CD4-positive, alpha-beta T cell treated with Interleukin-15 for 4 hours (primary cell): Measurements from ENCODE around the gene CEP95.
"Not testable (repeated sequence)": the region's sequence is repeated elsewhere in the genome, so short reads cannot be mapped to it uniquely, and the experiment has no call there.

Source experiments
- DNase-seq: peaks from one replicate; pipeline ENCODE4 v3.0.0-alpha.2; 2020; ENCODE audit warnings: low spot score

CEP95 gene

GRCh38 chr17:64506576-64507412 is at the start of gene CEP95:
Gene CEP95 (plus strand): TSS chr17:64506977. CDS start chr17:64507098, 121 bp downstream.
- DNase-seq = peak; percentile 97

GRCh38 chr17:64457156-64457555 is 49.6 kb upstream of the CEP95 start:
- DNase-seq = no peak

- no peak for DNase-seq
Measured at GRCh38 chr17:64458756-64459155, 48.0 kb upstream of the CEP95 start.

GRCh38 chr17:64459284-64459747 is 47.5 kb upstream of the CEP95 start:
- no peak for DNase-seq

- DNase-seq = not testable (repeated sequence)
Measured at GRCh38 chr17:64459818-64460217, 47.0 kb upstream of the CEP95 start.

- DNase-seq = no peak
Measured at GRCh38 chr17:64460955-64461354, 45.8 kb upstream of the CEP95 start.

- DNase-seq = no peak
Measured at GRCh38 chr17:64461788-64462187, 45.0 kb upstream of the CEP95 start.

GRCh38 chr17:64466019-64466735 is 40.6 kb upstream of the CEP95 start:
- DNase-seq = no peak

- not testable (repeated sequence) for DNase-seq
Measured at GRCh38 chr17:64466834-64467233, 39.9 kb upstream of the CEP95 start.

GRCh38 chr17:64470625-64471024 is 36.2 kb upstream of the CEP95 start:
- DNase-seq = no peak

- no peak for DNase-seq
Measured at GRCh38 chr17:64471440-64471839, 35.3 kb upstream of the CEP95 start.

- no peak for DNase-seq
Measured at GRCh38 chr17:64472564-64472963, 34.2 kb upstream of the CEP95 start.

GRCh38 chr17:64477849-64478248 is 28.9 kb upstream of the CEP95 start:
- DNase-seq = no peak

GRCh38 chr17:64480951-64481350 is 25.8 kb upstream of the CEP95 start:
- no peak for DNase-seq

- no peak for DNase-seq
Measured at GRCh38 chr17:64484380-64484779, 22.4 kb upstream of the CEP95 start.

- no peak for DNase-seq
Measured at GRCh38 chr17:64488301-64488700, 18.5 kb upstream of the CEP95 start.

GRCh38 chr17:64491034-64491860 is 15.5 kb upstream of the CEP95 start:
- peak; percentile 64 for DNase-seq

- DNase-seq = no peak
Measured at GRCh38 chr17:64491994-64492393, 14.8 kb upstream of the CEP95 start.

GRCh38 chr17:64492481-64493109 is 14.2 kb upstream of the CEP95 start:
- DNase-seq = peak; percentile 70

GRCh38 chr17:64494121-64494520 is 12.7 kb upstream of the CEP95 start:
- no peak for DNase-seq

GRCh38 chr17:64495300-64495699 is 11.5 kb upstream of the CEP95 start:
- DNase-seq = not testable (repeated sequence)

- DNase-seq = peak; percentile 14
Measured at GRCh38 chr17:64496348-64496785, 10.4 kb upstream of the CEP95 start.
